Thyroid gland (tissue), 4 donors: Measurements from ENCODE around the gene EML4. TPM values are rescaled to one million over a fixed set of nuclear protein-coding genes. Genes with fewer than 3 reads are reported as not detected.

Experiments used
- DNase-seq, 2 donors: peaks; one replicate each; pipeline ENCODE4 v3.0.0-alpha.2; 2019
- H3K27ac ChIP-seq, 3 donors: fragments of 200-600 bp; sonication (generic); 1 replicate in 2 of 3; 2 replicates in 1 of 3; pipeline ENCODE4 v1.5.1; 2016 to 2019; ENCODE audit warnings: mild to moderate bottlenecking in 1 of 3, moderate library complexity in 1 of 3
- H3K27me3 ChIP-seq: fragments of 200-600 bp; sonication (generic); one replicate; pipeline ENCODE4 v1.5.1; 2019
- H3K36me3 ChIP-seq, 2 donors: fragments of 200-600 bp; sonication (generic); one replicate each; pipeline ENCODE4 v1.5.1; 2016 to 2019
- H3K4me1 ChIP-seq, 2 donors: fragments of 200-600 bp; sonication (generic); one replicate each; pipeline ENCODE4 v1.5.1; 2017 to 2019
- H3K4me3 ChIP-seq, 3 donors: fragments of 200-600 bp; sonication (generic); replicated peaks in 1 of 3; 1 replicate in 2 of 3; 2 replicates in 1 of 3; pipeline ENCODE4 v1.5.1; 2016; ENCODE audit warnings: mild to moderate bottlenecking in 1 of 3
- H3K9me3 ChIP-seq: fragments of 200-600 bp; sonication (generic); one replicate; pipeline ENCODE4 v1.5.1; 2017
- POLR2A ChIP-seq, 2 donors: fragments of 450-650 bp; IDR thresholded peaks; one replicate each; pipeline ENCODE4 v1.6.1; 2017; ENCODE audit warnings: antibody characterized with exemption in 2 of 2, mild to moderate bottlenecking in 2 of 2, moderate library complexity in 1 of 2
- WGBS, 2 donors: methylation state at CpG; one replicate each; pipeline ENCODE4 v1.1.5; 2017; 5-methylcytosine and 5-hydroxymethylcytosine counted together
- intact Hi-C: fragments of 100-400 bp; cut with DNase I; formaldehyde crosslinking; loops from one replicate; pipeline ENCODE4 v1.15.1; 2023
- total RNA-seq, 4 donors: library from RNA; depleted of rRNA; stranded (reverse); fragments of >200 nt; gene quantifications; one replicate each; pipeline ENCODE4 v1.2.3, GENCODE V29; 2016
- TF ChIP-seq, protein P1 (sequence below), 6 experiments: fragments of 200-600 bp in 3 of 6; fragments of 450-650 bp in 3 of 6; sonication (generic) in 3 of 6; IDR thresholded peaks; one replicate each; pipeline ENCODE4 v1.5.1; 2016 to 2019; ENCODE audit warnings: antibody characterized with exemption in 6 of 6, mild to moderate bottlenecking in 2 of 6, inconsistent platforms in 1 of 6, moderate library complexity in 1 of 6

The EML4 gene
- total RNA-seq, 4 donors from 2014 or later = 52.5 to 67.2 (median 64.7) TPM

GRCh38 chr2:42218712-42219111 lies 49.6 kb downstream of the EML4 start:
- H3K9me3 ChIP-seq = no peaks in the 10 kb centered on the region

DNA sequence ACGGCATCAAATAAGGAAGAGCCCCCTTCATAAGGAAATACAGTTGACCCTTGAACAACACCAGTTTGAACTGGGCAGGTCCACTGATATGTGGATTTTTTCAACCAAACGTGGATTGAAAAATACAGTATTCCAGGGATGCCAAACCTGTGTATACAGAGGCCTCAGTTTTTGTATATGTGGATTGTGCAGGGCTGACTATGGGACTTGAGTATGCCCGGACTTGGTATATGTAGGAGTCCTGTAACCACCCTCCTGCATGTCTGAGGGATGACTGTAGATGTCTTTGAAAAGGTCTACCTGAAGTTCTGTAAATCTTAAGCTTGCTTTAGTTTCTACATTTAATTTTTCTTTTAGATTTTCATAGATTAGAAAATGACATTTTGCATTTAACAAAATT lies 50.0 kb downstream of the EML4 start:
- no peak overlapping the region for H3K4me3 ChIP-seq
- TF ChIP-seq POLR2A (IDR thresholded peaks at IDR 0.05) = no peak
- TF ChIP-seq, protein P1, sequence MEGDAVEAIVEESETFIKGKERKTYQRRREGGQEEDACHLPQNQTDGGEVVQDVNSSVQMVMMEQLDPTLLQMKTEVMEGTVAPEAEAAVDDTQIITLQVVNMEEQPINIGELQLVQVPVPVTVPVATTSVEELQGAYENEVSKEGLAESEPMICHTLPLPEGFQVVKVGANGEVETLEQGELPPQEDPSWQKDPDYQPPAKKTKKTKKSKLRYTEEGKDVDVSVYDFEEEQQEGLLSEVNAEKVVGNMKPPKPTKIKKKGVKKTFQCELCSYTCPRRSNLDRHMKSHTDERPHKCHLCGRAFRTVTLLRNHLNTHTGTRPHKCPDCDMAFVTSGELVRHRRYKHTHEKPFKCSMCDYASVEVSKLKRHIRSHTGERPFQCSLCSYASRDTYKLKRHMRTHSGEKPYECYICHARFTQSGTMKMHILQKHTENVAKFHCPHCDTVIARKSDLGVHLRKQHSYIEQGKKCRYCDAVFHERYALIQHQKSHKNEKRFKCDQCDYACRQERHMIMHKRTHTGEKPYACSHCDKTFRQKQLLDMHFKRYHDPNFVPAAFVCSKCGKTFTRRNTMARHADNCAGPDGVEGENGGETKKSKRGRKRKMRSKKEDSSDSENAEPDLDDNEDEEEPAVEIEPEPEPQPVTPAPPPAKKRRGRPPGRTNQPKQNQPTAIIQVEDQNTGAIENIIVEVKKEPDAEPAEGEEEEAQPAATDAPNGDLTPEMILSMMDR (IDR thresholded peaks at IDR 0.05) = no peak
- WGBS, 2 donors = 93 to 98% methylated on average over 3 of the region's 3 CpGs
- H3K9me3 ChIP-seq = no peaks in the 10 kb centered on the region
- peaks cover 0 to 14% of the 10 kb centered on the region in 2 donors for H3K4me1 ChIP-seq
- no peak overlapping the region for H3K27ac ChIP-seq
- DNase-seq = no peak
- intact Hi-C loops = no loop called here
- H3K36me3 ChIP-seq = no peaks in the 10 kb centered on the region
- no peaks in the 10 kb centered on the region for H3K27me3 ChIP-seq

More at GRCh38 chr2:42218712-42219111, 49.6 kb downstream of the EML4 start:
- DNase-seq = no peak
- WGBS, 2 donors = 96% methylated on average over 3 of the region's 3 CpGs
- intact Hi-C loops = no loop called here
- H3K36me3 ChIP-seq = no peaks in the 10 kb centered on the region
- H3K27ac ChIP-seq = no peak overlapping the region
- TF ChIP-seq, protein P1 (IDR thresholded peaks at IDR 0.05) = no peak
- no peak for TF ChIP-seq POLR2A (IDR thresholded peaks at IDR 0.05)
- H3K4me1 ChIP-seq = peaks cover 0 to 12% of the 10 kb centered on the region in 2 donors
- no peaks in the 10 kb centered on the region for H3K27me3 ChIP-seq
- no peak overlapping the region for H3K4me3 ChIP-seq

- Histone ChIP-seq H3K27me3 (no peaks in the 10 kb centered on the region), H3K4me1 (peaks cover 0 to 14% of the 10 kb centered on the region in 2 donors), H3K4me3 (no peak overlapping the region), H3K9me3 (no peaks in the 10 kb centered on the region), H3K36me3 (no peaks in the 10 kb centered on the region), H3K27ac (no peak overlapping the region)
- WGBS, 2 donors = 68 to 69% methylated on average over 3 of the region's 3 CpGs
- intact Hi-C loops = no loop called here
- TF ChIP-seq, protein P1 (IDR thresholded peaks at IDR 0.05) = no peak
- no peak for TF ChIP-seq POLR2A (IDR thresholded peaks at IDR 0.05)
- DNase-seq = no peak
Measured at GRCh38 chr2:42220566-42220965, 51.4 kb downstream of the EML4 start.

GRCh38 chr2:42223067-42223854 lies 54.1 kb downstream of the EML4 start:
- H3K27ac ChIP-seq = no peak overlapping the region
- 85 to 89% methylated on average over 4 of the region's 4 CpGs for WGBS, 2 donors
- intact Hi-C loops = no loop called here

GRCh38 chr2:42223855-42224268 lies 54.7 kb downstream of the EML4 start:
- no peaks in the 10 kb centered on the region for H3K9me3 ChIP-seq
- DNase-seq = no peak
- 61 to 62% methylated on average over 2 of the region's 2 CpGs for WGBS, 2 donors
- TF ChIP-seq POLR2A (IDR thresholded peaks at IDR 0.05) = no peak
- TF ChIP-seq, protein P1 (IDR thresholded peaks at IDR 0.05) = no peak
- H3K36me3 ChIP-seq = no peaks in the 10 kb centered on the region
- intact Hi-C loops = no loop called here
- no peak overlapping the region for H3K27ac ChIP-seq
- H3K4me1 ChIP-seq = peaks cover 0 to 4% of the 10 kb centered on the region in 2 donors
- no peaks in the 10 kb centered on the region for H3K27me3 ChIP-seq
- no peak overlapping the region for H3K4me3 ChIP-seq

More at GRCh38 chr2:42223067-42223854, 54.1 kb downstream of the EML4 start:
- DNase-seq = no peak
- no peak overlapping the region for H3K4me3 ChIP-seq
- H3K4me1 ChIP-seq = peaks cover 0 to 4% of the 10 kb centered on the region in 2 donors
- H3K9me3 ChIP-seq = no peaks in the 10 kb centered on the region
- no peaks in the 10 kb centered on the region for H3K36me3 ChIP-seq
- H3K27me3 ChIP-seq = no peaks in the 10 kb centered on the region
- TF ChIP-seq, protein P1 (IDR thresholded peaks at IDR 0.05) = no peak
- no peak for TF ChIP-seq POLR2A (IDR thresholded peaks at IDR 0.05)
